ENCODE results near the gene CYBB. TPM values are rescaled to one million over a fixed set of nuclear protein-coding genes. Genes with fewer than 3 reads are reported as not detected.

The CYBB gene
- total and polyA plus RNA-seq, 2 experiments from 2014 or later: 0.06 TPM; not detected in 1

DNA sequence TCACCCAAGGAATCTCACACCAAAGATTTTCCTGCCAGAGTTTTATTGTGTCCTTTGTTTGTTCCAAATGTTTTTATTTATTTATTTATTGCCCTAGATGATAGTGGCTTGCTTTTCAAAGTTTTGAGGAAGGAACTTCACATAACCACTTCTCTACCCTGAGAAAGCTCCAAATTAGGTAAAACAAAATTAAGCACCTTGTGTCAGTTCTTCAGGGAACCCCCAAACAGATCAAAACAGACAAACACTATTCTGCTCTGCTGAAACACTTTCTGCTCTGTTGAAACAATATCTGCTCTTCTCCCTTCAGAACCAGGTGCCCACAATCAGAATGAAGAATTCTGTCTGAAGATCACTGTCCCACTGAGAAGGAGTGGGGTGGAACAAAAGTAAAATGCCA, 16.5 kb upstream of the CYBB start:
- Mint-ChIP-seq H3K27me3 (ENCODE audit: insufficient read depth, low read depth, poor library complexity) (no peaks in the 10 kb centered on the region), H3K4me1 (no peaks in the 10 kb centered on the region), H3K27ac (no peak overlapping the region), H3K36me3 (ENCODE audit: low read depth) (no peaks in the 10 kb centered on the region), H3K4me3 (no peak overlapping the region), H3K9me3 (peaks cover 3% of the 10 kb centered on the region; the same call in 2 of the 3 replicates)
- Histone ChIP-seq H3K4me2 (no peak overlapping the region), H3K79me2 (replicated peaks; ENCODE audit: insufficient read depth) (no peaks in the 10 kb centered on the region), H3K4me3 (no peak overlapping the region), H3K36me3 (ENCODE audit: insufficient read depth) (no peaks in the 10 kb centered on the region), H3K27me3 (ENCODE audit: insufficient read depth) (no peaks in the 10 kb centered on the region), H3K27ac (ENCODE audit: low read depth) (no peak overlapping the region), H3F3A (replicated peaks; ENCODE audit: low read depth) (no peaks in the 10 kb centered on the region), H4K20me1 (replicated peaks; ENCODE audit: insufficient read depth) (no peaks in the 10 kb centered on the region), H3K9me2 (ENCODE audit: insufficient read depth) (no peaks in the 10 kb centered on the region), H2AFZ (no peak overlapping the region), H3K4me1 (ENCODE audit: insufficient read depth) (no peaks in the 10 kb centered on the region)
- TF ChIP-seq ETS1 (IDR thresholded peaks at IDR 0.05) (no peak), POLR2AphosphoS5 (IDR thresholded peaks at IDR 0.05; ENCODE audit: low read depth) (no peak), EZH2phosphoT487 (IDR thresholded peaks at IDR 0.05; ENCODE audit: unreplicated experiment) (no peak), ZNF331 (CRISPR knock-in tag; IDR thresholded peaks at IDR 0.05; ENCODE audit: low read depth) (no peak), CREB1 (CRISPR knock-in tag; IDR thresholded peaks at IDR 0.05; ENCODE audit: low read depth) (no peak), ZNF114 (CRISPR knock-in tag; IDR thresholded peaks at IDR 0.05) (no peak), NANOG (IDR thresholded peaks at IDR 0.05; ENCODE audit: borderline replicate concordance) (no peak), ZNF462 (CRISPR knock-in tag; IDR thresholded peaks at IDR 0.05) (no peak), JUNB (IDR thresholded peaks at IDR 0.05; ENCODE audit: unreplicated experiment) (no peak), EZH2 (IDR thresholded peaks at IDR 0.05; ENCODE audit: low read depth, unreplicated experiment) (no peak)
- TF ChIP-seq, protein P1, sequence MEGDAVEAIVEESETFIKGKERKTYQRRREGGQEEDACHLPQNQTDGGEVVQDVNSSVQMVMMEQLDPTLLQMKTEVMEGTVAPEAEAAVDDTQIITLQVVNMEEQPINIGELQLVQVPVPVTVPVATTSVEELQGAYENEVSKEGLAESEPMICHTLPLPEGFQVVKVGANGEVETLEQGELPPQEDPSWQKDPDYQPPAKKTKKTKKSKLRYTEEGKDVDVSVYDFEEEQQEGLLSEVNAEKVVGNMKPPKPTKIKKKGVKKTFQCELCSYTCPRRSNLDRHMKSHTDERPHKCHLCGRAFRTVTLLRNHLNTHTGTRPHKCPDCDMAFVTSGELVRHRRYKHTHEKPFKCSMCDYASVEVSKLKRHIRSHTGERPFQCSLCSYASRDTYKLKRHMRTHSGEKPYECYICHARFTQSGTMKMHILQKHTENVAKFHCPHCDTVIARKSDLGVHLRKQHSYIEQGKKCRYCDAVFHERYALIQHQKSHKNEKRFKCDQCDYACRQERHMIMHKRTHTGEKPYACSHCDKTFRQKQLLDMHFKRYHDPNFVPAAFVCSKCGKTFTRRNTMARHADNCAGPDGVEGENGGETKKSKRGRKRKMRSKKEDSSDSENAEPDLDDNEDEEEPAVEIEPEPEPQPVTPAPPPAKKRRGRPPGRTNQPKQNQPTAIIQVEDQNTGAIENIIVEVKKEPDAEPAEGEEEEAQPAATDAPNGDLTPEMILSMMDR (conservative IDR thresholded peaks at IDR 0.05; ENCODE audit: low read depth in 2 of 2): no peak
- TF ChIP-seq, protein P2, sequence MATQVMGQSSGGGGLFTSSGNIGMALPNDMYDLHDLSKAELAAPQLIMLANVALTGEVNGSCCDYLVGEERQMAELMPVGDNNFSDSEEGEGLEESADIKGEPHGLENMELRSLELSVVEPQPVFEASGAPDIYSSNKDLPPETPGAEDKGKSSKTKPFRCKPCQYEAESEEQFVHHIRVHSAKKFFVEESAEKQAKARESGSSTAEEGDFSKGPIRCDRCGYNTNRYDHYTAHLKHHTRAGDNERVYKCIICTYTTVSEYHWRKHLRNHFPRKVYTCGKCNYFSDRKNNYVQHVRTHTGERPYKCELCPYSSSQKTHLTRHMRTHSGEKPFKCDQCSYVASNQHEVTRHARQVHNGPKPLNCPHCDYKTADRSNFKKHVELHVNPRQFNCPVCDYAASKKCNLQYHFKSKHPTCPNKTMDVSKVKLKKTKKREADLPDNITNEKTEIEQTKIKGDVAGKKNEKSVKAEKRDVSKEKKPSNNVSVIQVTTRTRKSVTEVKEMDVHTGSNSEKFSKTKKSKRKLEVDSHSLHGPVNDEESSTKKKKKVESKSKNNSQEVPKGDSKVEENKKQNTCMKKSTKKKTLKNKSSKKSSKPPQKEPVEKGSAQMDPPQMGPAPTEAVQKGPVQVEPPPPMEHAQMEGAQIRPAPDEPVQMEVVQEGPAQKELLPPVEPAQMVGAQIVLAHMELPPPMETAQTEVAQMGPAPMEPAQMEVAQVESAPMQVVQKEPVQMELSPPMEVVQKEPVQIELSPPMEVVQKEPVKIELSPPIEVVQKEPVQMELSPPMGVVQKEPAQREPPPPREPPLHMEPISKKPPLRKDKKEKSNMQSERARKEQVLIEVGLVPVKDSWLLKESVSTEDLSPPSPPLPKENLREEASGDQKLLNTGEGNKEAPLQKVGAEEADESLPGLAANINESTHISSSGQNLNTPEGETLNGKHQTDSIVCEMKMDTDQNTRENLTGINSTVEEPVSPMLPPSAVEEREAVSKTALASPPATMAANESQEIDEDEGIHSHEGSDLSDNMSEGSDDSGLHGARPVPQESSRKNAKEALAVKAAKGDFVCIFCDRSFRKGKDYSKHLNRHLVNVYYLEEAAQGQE (IDR thresholded peaks at IDR 0.05; ENCODE audit: unreplicated experiment): no peak
- no peak for ATAC-seq
- DNase-seq (ENCODE audit: low spot score): no peak
